ENCODE results near the gene ELK4.

ELK4 gene

GRCh38 chr1:205590457-205590768 lies 41.4 kb downstream of the ELK4 start:
- no peak for TF ChIP-seq CTCF (IDR thresholded peaks at IDR 0.05; ENCODE audit: low read depth, low read length)
- DNase-seq (ENCODE audit: low read depth in 2 of 2): no peak
- no peak overlapping the region for H3K4me3 ChIP-seq (replicated peaks in 1 of 2; ENCODE audit: low read depth in 2 of 2, low read length in 2 of 2)

DNA sequence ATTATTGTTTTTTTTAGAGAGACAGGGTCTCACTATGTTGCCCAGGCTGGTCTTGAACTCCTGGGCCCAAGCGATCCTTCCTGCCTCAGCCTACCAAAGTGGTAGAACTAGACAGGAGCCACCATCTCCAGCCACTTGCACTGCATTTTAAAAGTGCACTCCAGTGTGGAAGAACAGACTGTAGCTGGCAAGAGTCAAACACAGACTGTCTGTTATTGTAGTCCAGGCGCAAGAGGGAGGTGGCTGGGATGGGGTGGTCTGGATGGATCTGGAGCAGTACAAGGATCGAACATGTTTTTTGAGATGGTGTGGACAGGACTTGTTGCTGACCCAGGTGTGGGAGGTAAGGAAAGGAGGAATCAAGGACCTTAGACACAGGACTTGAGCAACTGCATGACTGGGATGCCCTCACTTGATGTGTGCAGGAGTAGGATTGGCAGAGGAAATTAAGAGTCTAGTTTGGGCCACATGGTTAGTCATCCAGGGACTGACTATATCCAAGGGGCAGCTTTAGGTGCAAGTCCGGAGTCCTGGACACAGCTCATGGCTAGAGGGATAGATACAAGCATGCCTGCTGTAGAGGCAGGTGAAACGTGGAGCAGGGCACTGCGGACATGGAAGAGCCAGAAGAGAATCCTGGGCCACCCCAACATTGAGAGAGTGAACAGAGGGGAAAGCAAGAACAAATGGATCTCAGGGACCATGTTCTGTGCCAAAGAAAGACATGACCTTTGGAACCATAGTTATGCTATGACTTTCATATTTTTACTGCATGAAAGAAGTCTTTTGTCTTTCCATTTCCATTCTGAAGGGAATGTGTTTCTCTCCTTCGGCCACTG lies 42.0 kb downstream of the ELK4 start:
- no peak for DNase-seq (ENCODE audit: low read depth in 2 of 2)
- no peak overlapping the region for H3K4me3 ChIP-seq (replicated peaks in 1 of 2; ENCODE audit: low read depth in 2 of 2, low read length in 2 of 2)
- TF ChIP-seq CTCF (IDR thresholded peaks at IDR 0.05; ENCODE audit: low read depth, low read length): no peak

DNA sequence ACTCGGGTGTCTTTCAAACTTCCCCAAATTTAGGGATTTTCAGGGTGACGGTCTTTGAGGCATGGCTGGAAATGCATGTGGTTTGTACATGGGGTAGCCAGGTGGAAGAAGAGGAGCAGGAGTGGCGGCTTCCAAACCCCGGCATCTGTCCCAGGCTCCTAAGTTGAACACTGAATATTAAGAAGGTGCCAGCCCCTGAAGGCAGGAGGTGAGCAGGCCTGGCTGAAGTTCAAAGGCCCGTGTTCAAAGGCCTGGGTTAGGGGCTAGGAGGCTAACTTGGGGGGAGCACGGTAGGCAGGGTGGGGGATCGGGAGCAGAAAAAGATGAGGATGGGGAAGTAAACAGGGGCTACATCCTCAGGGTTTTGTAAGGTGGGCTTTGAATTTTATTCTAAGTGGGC lies 42.8 kb downstream of the ELK4 start:
- TF ChIP-seq CTCF (IDR thresholded peaks at IDR 0.05; ENCODE audit: low read depth, low read length): no peak
- no peak for DNase-seq (ENCODE audit: low read depth in 2 of 2)
- H3K4me3 ChIP-seq (replicated peaks in 1 of 2; ENCODE audit: low read depth in 2 of 2, low read length in 2 of 2): no peak overlapping the region

GRCh38 chr1:205588636-205589035 lies 43.2 kb downstream of the ELK4 start:
- no peak overlapping the region for H3K4me3 ChIP-seq (replicated peaks in 1 of 2; ENCODE audit: low read depth in 2 of 2, low read length in 2 of 2)
- TF ChIP-seq CTCF (IDR thresholded peaks at IDR 0.05; ENCODE audit: low read depth, low read length): peak; percentile 64
- DNase-seq (ENCODE audit: low read depth in 2 of 2): peak; percentile 51 to 82

DNA sequence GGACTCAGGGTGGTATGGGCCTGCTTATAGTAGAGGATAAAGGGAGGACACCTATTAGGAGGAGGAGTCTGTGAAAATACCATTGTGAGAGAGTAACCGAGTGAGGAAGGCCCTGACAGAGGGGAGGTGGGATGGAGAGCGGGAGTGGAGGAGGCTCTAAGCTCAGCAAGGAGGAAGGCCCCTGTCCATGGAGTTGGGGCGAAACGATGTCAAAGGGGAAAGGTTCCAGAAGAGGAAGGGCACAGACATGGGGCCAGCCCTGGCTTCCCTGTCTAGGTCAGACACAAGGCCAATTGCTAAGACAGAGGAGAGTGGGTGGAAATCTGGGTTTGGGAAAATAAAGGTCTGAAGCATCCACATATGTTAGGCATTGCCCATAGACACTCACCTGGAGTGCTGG lies 44.2 kb downstream of the ELK4 start:
- H3K4me3 ChIP-seq (replicated peaks in 1 of 2; ENCODE audit: low read depth in 2 of 2, low read length in 2 of 2): no peak overlapping the region
- TF ChIP-seq CTCF (IDR thresholded peaks at IDR 0.05; ENCODE audit: low read depth, low read length): no peak
- DNase-seq (ENCODE audit: low read depth in 2 of 2): no peak

DNA sequence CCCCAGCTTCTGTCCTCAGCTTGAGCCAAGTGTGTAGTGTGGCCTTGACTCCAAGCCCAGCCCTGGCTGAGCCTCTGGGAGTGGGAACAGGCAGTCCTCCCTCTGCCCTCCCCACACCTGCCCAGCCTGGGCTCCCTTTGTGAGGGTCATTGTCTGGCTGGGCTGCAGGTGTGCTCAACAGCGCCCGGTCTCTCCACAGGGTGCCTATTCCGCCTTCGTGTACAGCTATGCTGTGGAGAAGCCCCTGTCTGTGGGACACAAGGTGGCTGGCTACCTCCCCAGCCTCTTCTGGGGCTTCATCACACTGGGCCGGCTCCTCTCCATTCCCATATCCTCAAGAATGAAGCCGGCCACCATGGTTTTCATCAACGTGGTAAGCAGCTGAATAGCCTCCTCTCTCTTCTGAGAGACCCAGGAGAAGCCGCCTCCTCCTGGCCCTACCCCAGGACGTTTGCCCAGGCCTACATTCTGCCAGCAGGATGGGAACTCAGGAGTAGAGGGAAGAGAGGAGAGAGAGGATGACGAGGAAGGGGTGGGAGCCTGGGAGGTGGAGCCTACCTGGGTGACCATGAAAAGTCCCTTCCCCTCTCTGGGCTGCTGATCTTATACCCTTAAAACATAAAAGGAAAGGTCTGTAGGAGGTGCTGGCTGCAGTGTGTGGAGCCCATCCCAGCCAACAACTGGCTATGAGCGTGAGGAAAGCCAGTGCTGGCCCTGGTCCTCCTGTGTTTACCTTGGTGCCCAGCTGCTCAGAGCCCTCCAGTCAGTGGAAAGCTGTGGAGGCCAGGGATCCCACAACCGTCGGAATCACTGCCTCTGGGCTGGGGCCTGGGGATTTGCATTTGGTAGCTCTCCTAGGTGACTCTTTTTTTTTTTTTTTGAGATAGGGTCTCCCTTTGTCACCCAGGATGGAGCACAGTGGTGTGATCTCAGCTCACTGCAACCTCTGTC lies 45.7 kb downstream of the ELK4 start:
- no peak for DNase-seq (ENCODE audit: low read depth in 2 of 2)
- TF ChIP-seq CTCF (IDR thresholded peaks at IDR 0.05; ENCODE audit: low read depth, low read length): no peak
- no peak overlapping the region for H3K4me3 ChIP-seq (replicated peaks in 1 of 2; ENCODE audit: low read depth in 2 of 2, low read length in 2 of 2)

All from cardiac fibroblast (primary cell).